HepG2 (cell line): Measurements from ENCODE around the gene FAM193A.

Experiments used
- ATF1 ChIP-seq: IDR thresholded peaks from 2 replicates; pipeline ENCODE4 v1.6.1; 2016; ENCODE audit warnings: mild to moderate bottlenecking, control low read depth
- NFE2 ChIP-seq: sonication (generic); formaldehyde crosslinking; IDR thresholded peaks from 2 replicates; pipeline ENCODE4 v1.4.0; 2020; ENCODE audit warnings: missing genetic modification reagents
- SIN3A ChIP-seq: IDR thresholded peaks from 2 replicates; pipeline ENCODE4 v1.6.1; 2011; ENCODE audit warnings: low read depth, mild to moderate bottlenecking, control low read depth, low read length, borderline replicate concordance
- ZFP41 ChIP-seq: sonication (generic); formaldehyde crosslinking; IDR thresholded peaks from 2 replicates; pipeline ENCODE4 v1.4.0; 2020; ENCODE audit warnings: mild to moderate bottlenecking, missing genetic modification reagents, borderline replicate concordance

GRCh38 chr4:2534904-2535375, 1.5 kb upstream of the FAM193A start:
- no peak; the same call in 1 of the 2 replicates for TF ChIP-seq SIN3A
- TF ChIP-seq NFE2 (CRISPR knock-in tag), result no peak
- no peak for TF ChIP-seq ATF1 (CRISPR knock-in tag)
- TF ChIP-seq ZFP41 (CRISPR knock-in tag), result no peak
